GM21786 (cell line): ENCODE results near the gene PLAGL1.
A peak's percentile ranks its signal among the peaks of the same experiment; 100 is the strongest.
"Not testable (repeated sequence)": the region's sequence is repeated elsewhere in the genome, so short reads cannot be mapped to it uniquely, and the experiment has no call there.

Experiments used
- ATAC-seq: cut with Tn5 transposase; IDR thresholded peaks from one replicate; pipeline ENCODE4 v1.9.1; 2021; ENCODE audit not compliant: unreplicated experiment

PLAGL1 gene, protein sequence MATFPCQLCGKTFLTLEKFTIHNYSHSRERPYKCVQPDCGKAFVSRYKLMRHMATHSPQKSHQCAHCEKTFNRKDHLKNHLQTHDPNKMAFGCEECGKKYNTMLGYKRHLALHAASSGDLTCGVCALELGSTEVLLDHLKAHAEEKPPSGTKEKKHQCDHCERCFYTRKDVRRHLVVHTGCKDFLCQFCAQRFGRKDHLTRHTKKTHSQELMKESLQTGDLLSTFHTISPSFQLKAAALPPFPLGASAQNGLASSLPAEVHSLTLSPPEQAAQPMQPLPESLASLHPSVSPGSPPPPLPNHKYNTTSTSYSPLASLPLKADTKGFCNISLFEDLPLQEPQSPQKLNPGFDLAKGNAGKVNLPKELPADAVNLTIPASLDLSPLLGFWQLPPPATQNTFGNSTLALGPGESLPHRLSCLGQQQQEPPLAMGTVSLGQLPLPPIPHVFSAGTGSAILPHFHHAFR

DNA sequence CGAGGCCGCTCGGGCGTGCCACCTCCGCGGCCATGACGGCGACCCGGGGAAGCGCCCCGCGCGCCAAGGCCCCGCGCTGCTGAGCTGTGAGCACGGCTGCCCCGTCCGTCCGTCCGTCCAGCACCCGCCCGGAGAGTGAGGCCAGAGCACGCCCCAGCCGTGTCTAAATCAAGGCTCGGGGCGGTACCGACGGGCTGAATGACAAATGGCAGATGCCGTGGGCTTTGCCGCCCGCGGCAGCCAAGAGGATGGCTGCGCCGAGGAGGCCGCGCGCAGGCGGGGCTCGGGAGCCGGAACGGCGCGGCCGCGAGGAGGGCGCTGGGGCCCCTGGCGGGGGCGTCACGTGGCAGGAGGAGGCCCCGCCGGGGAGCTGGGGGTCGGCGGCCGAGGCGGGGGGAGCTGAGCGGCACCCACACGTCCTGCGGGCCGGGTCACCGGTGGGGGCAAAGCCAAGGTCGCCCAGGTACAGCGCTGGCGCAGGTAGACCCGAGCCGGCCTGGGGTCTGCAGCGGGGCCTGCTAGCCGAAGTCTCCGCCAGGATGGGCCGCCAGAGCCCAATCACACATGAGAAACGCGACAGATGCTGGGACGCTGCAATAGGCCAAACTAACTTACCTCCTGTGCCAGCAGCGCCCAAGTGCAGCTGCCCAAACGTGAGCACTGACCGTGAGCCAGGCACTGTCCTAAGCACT, at the start of gene PLAGL1:
Gene PLAGL1, minus strand, starts transcription at position 140 of the 692 bp plus-strand sequence. CDS start 60,123 bp downstream, outside the sequence.
- ATAC-seq, result peak; percentile 63

DNA sequence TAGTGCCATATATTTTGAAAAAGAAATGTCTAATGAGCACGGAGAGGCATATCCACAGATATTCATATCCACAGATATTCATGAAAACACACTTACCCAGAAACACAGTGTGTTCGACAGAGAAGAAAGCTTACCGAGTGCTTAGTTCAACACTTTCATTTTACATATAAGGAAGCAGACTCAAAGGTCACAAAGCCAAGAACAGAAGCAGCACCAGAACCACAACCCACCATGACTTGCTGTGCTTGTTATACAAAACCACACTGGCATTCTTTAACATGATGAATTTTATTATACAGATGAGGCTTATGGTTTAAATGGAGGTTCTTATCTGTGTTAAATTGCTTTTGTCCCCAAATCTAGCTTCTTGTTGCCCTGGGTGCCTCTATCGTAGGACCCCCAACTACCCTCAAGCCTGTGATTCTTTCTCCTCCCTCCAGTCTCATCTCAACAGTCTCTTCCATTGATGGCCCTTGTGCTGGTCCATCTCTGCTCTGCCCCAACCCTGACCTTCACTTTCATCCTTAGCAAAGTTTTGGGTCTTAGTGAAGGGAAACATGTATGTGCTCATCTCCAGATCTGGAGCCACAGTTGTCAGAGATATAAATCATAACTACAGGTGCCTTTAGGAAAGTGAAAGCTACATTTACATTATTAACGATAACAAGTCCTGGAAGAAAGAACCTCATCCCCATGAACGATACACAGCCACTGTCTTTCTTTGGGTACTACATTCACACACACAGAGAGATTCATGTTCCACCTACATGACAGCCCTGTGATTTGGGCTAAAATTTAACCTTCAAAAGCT, 47.3 kb upstream of the PLAGL1 start:
- peak; percentile 85 for ATAC-seq

DNA sequence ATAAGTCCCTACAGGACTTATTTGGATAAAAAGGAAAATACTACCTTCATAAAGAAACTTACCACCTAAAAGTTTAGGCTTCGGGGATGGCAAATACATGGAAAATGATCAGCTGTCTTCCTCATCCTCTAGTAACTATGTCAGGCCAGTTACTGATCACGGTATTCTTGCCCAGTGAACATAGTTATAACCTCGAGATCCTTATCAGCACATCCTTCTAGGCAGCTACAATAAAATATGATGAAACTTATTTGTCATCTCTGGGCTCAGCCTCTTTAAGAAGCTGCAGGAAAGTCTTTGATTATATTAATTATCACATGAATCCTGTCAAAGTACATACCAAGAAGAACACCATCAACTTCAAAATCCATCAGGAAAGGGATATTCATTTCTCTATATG, 45.5 kb upstream of the PLAGL1 start:
- ATAC-seq, result no peak

- ATAC-seq, result no peak
Measured at GRCh38 chr6:144052488-144052887, 44.4 kb upstream of the PLAGL1 start.

DNA sequence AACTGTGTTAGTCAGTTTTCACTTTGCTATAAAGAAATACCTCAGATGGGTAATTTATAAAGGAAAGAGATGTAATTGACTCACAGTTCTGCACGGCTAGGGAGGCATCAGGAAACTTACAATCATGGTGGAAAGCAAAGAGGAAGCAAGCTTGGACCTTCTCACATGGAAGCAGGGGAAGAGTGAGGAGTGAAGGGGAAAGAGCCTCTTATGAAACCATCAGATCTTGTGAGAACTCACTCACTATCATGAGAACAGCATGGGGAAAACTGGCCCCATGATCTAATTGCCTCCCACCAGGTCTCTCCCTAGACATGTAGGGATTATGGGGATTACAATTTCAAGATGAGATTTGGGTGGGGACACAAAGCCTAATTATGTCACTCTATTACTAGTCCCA, 41.3 kb upstream of the PLAGL1 start:
- ATAC-seq, result no peak

- no peak for ATAC-seq
Measured at GRCh38 chr6:144047688-144048087, 39.6 kb upstream of the PLAGL1 start.

- not testable (repeated sequence) for ATAC-seq
Measured at GRCh38 chr6:144046672-144047071, 38.6 kb upstream of the PLAGL1 start.

DNA sequence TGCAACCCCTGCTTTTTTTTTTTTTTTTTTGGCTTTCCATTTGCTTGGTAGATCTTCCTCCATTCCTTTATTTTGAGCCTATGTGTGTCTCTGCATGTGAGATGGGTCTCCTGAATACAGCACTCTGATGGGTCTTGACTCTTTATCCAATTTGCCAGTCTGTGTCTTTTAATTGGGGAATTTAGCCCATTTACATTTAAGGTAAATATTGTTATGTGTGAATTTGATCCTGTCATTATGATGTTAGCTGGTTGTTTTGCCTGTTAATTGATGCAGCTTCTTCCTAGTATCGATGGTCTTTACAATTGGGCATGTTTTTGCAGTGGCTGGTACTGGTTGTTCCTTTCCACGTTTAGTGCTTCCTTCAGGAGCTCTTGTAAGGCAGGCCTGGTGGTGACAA, 36.9 kb upstream of the PLAGL1 start:
- not testable (repeated sequence) for ATAC-seq

DNA sequence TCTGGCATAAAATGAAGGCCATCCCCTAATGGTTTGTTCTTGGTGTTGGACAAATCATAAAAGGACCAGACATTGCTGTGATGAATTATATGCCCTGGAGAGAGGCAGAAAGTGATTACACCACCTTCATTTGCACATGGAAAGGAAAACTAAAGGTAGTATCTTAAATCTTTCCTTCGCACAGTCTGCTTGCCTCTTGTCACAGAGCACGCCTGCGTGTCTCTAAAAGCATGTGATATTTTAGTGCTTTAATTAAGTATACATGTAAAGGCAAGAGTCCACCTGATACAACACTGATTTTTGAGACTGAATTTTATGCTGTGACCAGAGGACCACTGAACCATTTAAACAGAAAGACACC, 28.8 kb upstream of the PLAGL1 start:
- peak; percentile 7 for ATAC-seq

DNA sequence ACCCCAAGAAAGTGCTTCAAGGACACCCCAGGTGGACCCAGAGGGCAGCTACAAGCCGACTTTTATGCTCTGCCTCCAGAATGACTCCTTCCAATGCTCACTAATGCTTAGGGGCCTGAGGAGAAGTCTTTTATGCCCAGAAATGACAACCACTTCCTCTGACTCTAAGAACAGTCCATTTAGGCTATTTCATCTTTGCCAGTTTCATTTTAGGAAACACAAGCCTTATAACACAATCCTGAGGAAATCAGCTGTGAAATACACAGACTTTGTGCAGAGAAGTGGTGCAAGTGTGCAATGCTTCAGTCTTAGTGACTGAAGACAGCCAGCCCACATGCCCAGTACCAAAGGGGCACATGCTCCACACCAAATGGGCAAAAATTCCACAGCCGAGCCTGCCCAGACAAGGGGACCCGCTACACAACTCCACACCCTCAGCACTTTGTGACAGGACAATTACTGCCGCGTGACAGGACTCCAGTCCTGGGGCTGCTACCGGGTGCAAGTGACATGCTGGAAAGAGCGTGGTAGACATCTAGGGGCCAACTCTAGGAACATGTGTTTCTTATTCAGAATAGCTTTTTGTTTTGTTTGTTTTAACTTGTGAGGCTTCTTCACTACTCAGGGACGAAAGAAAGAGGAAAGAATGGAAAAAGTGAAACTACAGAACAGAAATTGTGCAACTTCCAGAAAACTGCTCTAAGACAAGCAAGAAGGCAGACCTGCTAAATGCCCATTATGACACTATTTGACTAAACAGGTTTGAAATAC, 28.2 kb upstream of the PLAGL1 start:
- ATAC-seq, result peak; percentile 88

GRCh38 chr6:144035416-144035815, 27.4 kb upstream of the PLAGL1 start:
- no peak for ATAC-seq

DNA sequence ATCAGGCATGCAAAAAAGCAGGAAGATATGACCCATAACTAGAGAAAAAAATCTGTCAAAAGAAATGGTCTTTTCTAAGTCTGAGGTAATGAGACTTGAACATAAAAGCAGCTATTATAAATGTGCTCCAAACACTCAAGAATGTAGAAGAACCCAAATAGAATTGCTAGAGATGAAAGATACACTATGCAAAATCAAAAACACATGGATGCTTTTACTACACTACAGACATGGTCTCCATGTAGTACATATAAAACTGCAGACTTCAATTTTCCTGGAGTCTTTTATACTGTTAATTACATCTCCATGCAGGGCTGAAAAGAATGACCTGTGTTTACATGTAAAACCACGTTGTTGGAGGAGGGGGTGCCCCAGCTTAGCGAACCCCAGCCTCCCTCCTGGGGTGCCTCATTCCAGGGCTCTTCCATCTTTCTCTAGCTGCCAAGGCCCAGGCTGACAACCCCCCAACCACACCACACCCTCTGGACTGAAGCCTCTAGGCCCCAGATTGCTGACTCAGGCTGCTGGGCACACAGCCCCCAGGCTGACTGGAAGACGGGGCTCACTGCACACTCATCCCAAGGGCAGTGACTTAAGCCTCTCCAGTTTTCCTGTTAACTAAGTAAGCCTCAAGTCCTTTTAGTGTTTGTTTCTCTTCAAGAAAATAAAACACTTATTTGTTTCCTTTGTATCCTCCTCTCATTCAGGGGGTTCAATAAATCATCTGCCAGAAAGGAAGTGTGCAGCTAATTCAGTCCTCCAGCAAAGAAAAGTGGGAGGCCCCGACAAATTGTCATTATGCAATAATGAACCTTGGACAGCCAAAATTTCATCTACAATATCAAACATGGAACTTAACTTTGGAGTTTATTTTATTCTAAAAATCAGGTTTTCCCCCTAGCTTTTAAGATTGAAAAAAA, 26.0 kb upstream of the PLAGL1 start:
- no peak for ATAC-seq

- ATAC-seq, result no peak
Measured at GRCh38 chr6:144029452-144029851, 21.4 kb upstream of the PLAGL1 start.

DNA sequence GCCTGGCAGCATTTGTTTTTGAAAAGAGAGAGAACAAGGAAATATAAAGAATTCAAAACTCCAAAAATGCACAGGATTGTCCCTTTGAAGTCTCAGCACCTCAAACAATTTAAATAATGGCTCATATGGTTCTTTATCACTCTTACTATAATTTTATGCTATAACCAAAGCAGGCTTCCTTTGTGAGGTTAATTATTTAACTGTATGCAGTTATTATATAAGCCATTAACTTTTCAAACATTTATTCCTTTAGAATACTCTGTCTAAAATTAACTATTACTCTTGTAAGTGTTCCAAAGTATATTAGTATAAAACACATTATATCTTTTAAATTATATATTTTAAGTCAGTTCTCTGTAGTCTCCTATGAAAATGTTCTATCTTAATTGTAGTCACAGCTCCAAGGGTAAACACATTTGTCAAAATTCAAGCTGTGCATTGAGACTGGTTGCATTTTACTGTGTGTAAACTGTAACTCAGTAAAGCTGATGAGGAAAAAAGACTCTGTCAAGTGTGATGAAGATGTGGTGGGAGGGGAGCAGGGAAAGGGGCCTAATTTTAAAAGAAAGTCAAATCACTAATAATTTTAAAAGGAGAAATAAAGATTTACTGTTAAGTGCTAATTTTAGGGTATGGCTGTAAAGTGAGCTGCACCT, 20.0 kb upstream of the PLAGL1 start:
- peak; percentile 71 for ATAC-seq

- no peak for ATAC-seq
Measured at GRCh38 chr6:144023216-144023615, 15.2 kb upstream of the PLAGL1 start.

- ATAC-seq, result no peak
Measured at GRCh38 chr6:144019929-144020328, 11.9 kb upstream of the PLAGL1 start.

- ATAC-seq, result no peak
Measured at GRCh38 chr6:144017166-144018094, 9.4 kb upstream of the PLAGL1 start.

GRCh38 chr6:144013486-144013909, 5.4 kb upstream of the PLAGL1 start:
- no peak for ATAC-seq
